HepG2 (cell line): ENCODE data around the gene PTS. TPM values are rescaled to one million over a fixed set of nuclear protein-coding genes. Genes with fewer than 3 reads are reported as not detected.

Experiments
- ATAC-seq: fragments of 200-7000 bp; cut with Tn5 transposase; 3 replicates; pipeline ENCODE4 v1.9.1; 2020; ENCODE audit warnings: mild to moderate bottlenecking, moderate library complexity
- BruUV-seq: library from RNA; stranded (reverse); fragments of 400-500 nt; replicated peaks from 2 replicates; lab custom pipeline; 2021; lab: Mats Ljungman, UMichigan
- CTCF ChIA-PET: fragments of 300-600 bp; formaldehyde crosslinking; extraction: SDS; loops from one replicate; lab custom pipeline; 2021; ENCODE audit warnings: low total read pairs, inconsistent platforms, low intra/inter-chr PET ratio; lab: Yijun Ruan, JAX
- POLR2A ChIA-PET: fragments of 350-600 bp; sonication (Branson Sonifier 250); formaldehyde crosslinking; loops from one replicate; lab custom pipeline; 2020; ENCODE audit warnings: antibody characterized with exemption, inconsistent platforms; lab: Yijun Ruan, JAX
- DNase-seq: peaks from one replicate; pipeline ENCODE4 v3.0.0-alpha.2; 2015; ENCODE audit warnings: low spot score
- FAIRE-seq: peaks from 3 replicates; lab custom pipeline; 2011; peaks lifted over from hg19 to GRCh38; lab: Jason Lieb, UNC
- H2AFZ ChIP-seq: one replicate; pipeline ENCODE4 v1.6.1; 2011; ENCODE audit warnings: low read length, inconsistent platforms
- H3K27ac ChIP-seq: fragments of 300-600 bp; 3 replicates; pipeline ENCODE4 v1.8.0; 2011; ENCODE audit warnings: mixed run types, mild to moderate bottlenecking, mixed read lengths, low read length, inconsistent platforms; ENCODE audit not compliant: insufficient read depth; ENCODE audit errors: extremely low read length
- H3K27me3 ChIP-seq, 2 experiments: fragments of 200-600 bp in 1 of 2; 2 replicates in 1 of 2; 3 replicates in 1 of 2; pipeline versions ENCODE4 v1.6.0 to v1.8.0; 2011; ENCODE audit warnings: low read length in 2 of 2, mild to moderate bottlenecking in 2 of 2, moderate library complexity in 2 of 2, inconsistent platforms in 1 of 2; ENCODE audit not compliant: insufficient read depth in 2 of 2, control insufficient read depth in 1 of 2
- H3K36me3 ChIP-seq, 2 experiments: fragments of 200-600 bp in 1 of 2; replicated peaks in 1 of 2; 2 replicates in 1 of 2; 3 replicates in 1 of 2; pipeline versions ENCODE4 v1.5.1 to v1.8.0; 2011; ENCODE audit warnings: low read length in 2 of 2, inconsistent platforms in 1 of 2; ENCODE audit not compliant: insufficient read depth in 2 of 2, control insufficient read depth in 1 of 2
- H3K4me1 ChIP-seq: 2 replicates; pipeline ENCODE4 v1.5.1; 2012; ENCODE audit warnings: low read length, inconsistent platforms; ENCODE audit not compliant: insufficient read depth
- H3K4me2 ChIP-seq: 2 replicates; pipeline ENCODE4 v1.6.0; 2011; ENCODE audit warnings: low read depth, low read length, inconsistent platforms
- H3K4me3 ChIP-seq, 3 experiments: fragments of 200-600 bp in 1 of 3; sonication (generic), shearing (Covaris generic) in 1 of 3; replicated peaks in 1 of 3; 2 replicates each; pipeline ENCODE4 v1.5.1; 2011 to 2016; ENCODE audit warnings: low read length in 3 of 3, inconsistent platforms in 2 of 3, low read depth in 2 of 3, mild to moderate bottlenecking in 2 of 3, control low read depth in 1 of 3, mixed read lengths in 1 of 3; ENCODE audit not compliant: insufficient read depth in 1 of 3
- H3K79me2 ChIP-seq: one replicate; pipeline ENCODE4 v1.6.1; 2011; ENCODE audit warnings: low read length, inconsistent platforms; ENCODE audit not compliant: insufficient read depth
- H3K9ac ChIP-seq: 2 replicates; pipeline ENCODE4 v1.6.0; 2011; ENCODE audit warnings: mild to moderate bottlenecking, low read depth, low read length, inconsistent platforms; ENCODE audit not compliant: insufficient read depth
- H3K9me3 ChIP-seq: 2 replicates; pipeline ENCODE4 v1.5.1; 2012; ENCODE audit warnings: mild to moderate bottlenecking, low read length
- H4K20me1 ChIP-seq: 2 replicates; pipeline ENCODE4 v1.6.0; 2011; ENCODE audit warnings: inconsistent platforms, mild to moderate bottlenecking, low read length, moderate library complexity; ENCODE audit not compliant: insufficient read depth
- CC2D1A ChIP-seq: sonication (generic); formaldehyde crosslinking; IDR thresholded peaks from 2 replicates; pipeline ENCODE4 v1.8.1; 2023; ENCODE audit warnings: mild to moderate bottlenecking, missing genetic modification reagents
- EED ChIP-seq: sonication (generic); formaldehyde crosslinking; IDR thresholded peaks from 2 replicates; pipeline ENCODE4 v1.5.0; 2020; ENCODE audit warnings: mild to moderate bottlenecking, missing genetic modification reagents
- GFI1 ChIP-seq: sonication (generic); formaldehyde crosslinking; IDR thresholded peaks from 2 replicates; pipeline ENCODE4 v1.5.0; 2020; ENCODE audit warnings: missing genetic modification reagents, mild to moderate bottlenecking, borderline replicate concordance
- KAT8 ChIP-seq: IDR thresholded peaks from 2 replicates; pipeline ENCODE4 v1.6.1; 2016; ENCODE audit warnings: missing genetic modification reagents, missing compliant biosample characterization
- KDM5A ChIP-seq: fragments of 200-600 bp; sonication (generic); IDR thresholded peaks from 2 replicates; pipeline ENCODE4 v1.7.0; 2018; ENCODE audit warnings: antibody characterized with exemption, mild to moderate bottlenecking, low read length, borderline replicate concordance
- MAFG ChIP-seq: sonication (generic); formaldehyde crosslinking; IDR thresholded peaks from 2 replicates; pipeline ENCODE4 v1.5.1; 2020; ENCODE audit warnings: mild to moderate bottlenecking, missing genetic modification reagents
- MLLT10 ChIP-seq: sonication (generic); formaldehyde crosslinking; IDR thresholded peaks from 2 replicates; pipeline ENCODE4 v1.4.0; 2020; ENCODE audit warnings: missing genetic modification reagents
- NCOA2 ChIP-seq: sonication (generic); formaldehyde crosslinking; IDR thresholded peaks from 2 replicates; pipeline ENCODE4 v1.8.0; 2022; ENCODE audit warnings: inconsistent platforms
- NCOA5 ChIP-seq: sonication (generic); formaldehyde crosslinking; IDR thresholded peaks from 2 replicates; pipeline ENCODE4 v1.4.0; 2020; ENCODE audit warnings: missing genetic modification reagents
- NFRKB ChIP-seq: fragments of 450-650 bp; IDR thresholded peaks from 2 replicates; pipeline ENCODE4 v1.6.1; 2017
- NONO ChIP-seq, 2 experiments: fragments of 450-650 bp in 1 of 2; sonication (generic) in 1 of 2; formaldehyde crosslinking in 1 of 2; IDR thresholded peaks in 1 of 2; conservative IDR thresholded peaks in 1 of 2; 2 replicates each; pipeline versions ENCODE4 v1.6.1 to v1.8.0; 2017 to 2022; ENCODE audit warnings: mild to moderate bottlenecking in 1 of 2, missing genetic modification reagents in 1 of 2, moderate library complexity in 1 of 2
- POLR2A ChIP-seq, 2 experiments: IDR thresholded peaks; 2 replicates each; pipeline ENCODE4 v1.6.1; 2011; ENCODE audit warnings: low read depth in 2 of 2, low read length in 2 of 2, mild to moderate bottlenecking in 1 of 2, moderate library complexity in 1 of 2; ENCODE audit not compliant: insufficient read depth in 1 of 2
- PPARG ChIP-seq: conservative IDR thresholded peaks from 2 replicates; pipeline ENCODE4 v1.6.1; 2016; ENCODE audit warnings: missing biosample characterization, missing genetic modification reagents
- RXRB ChIP-seq: IDR thresholded peaks from 2 replicates; pipeline ENCODE4 v1.6.1; 2016; ENCODE audit warnings: borderline replicate concordance, missing genetic modification reagents, missing compliant biosample characterization
- SOX13 ChIP-seq, 3 experiments: fragments of 450-650 bp in 1 of 3; sonication (generic) in 1 of 3; formaldehyde crosslinking in 1 of 3; IDR thresholded peaks in 2 of 3; conservative IDR thresholded peaks in 1 of 3; 2 replicates each; pipeline versions ENCODE4 v1.5.0 to v1.6.1; 2016 to 2020; ENCODE audit warnings: antibody characterized with exemption in 1 of 3, mild to moderate bottlenecking in 1 of 3, missing compliant biosample characterization in 1 of 3, missing genetic modification reagents in 1 of 3, moderate library complexity in 1 of 3
- SRSF1 ChIP-seq: fragments of 200-400 bp; formaldehyde crosslinking; optimal IDR thresholded peaks from 2 replicates; pipeline ENCODE3; 2017; ENCODE audit warnings: mild to moderate bottlenecking, low read depth, low read length, moderate library complexity
- YEATS2 ChIP-seq: sonication (generic); formaldehyde crosslinking; IDR thresholded peaks from 2 replicates; pipeline ENCODE4 v1.4.0; 2020; ENCODE audit warnings: missing genetic modification reagents, borderline replicate concordance
- ZEB1 ChIP-seq: IDR thresholded peaks from 2 replicates; pipeline ENCODE4 v1.6.1; 2012; ENCODE audit warnings: mild to moderate bottlenecking, low read depth, inconsistent platforms; ENCODE audit not compliant: insufficient replicate concordance
- ZGPAT ChIP-seq: IDR thresholded peaks from 2 replicates; pipeline ENCODE4 v1.6.1; 2016; ENCODE audit warnings: mild to moderate bottlenecking
- ZSCAN22 ChIP-seq: sonication (generic); formaldehyde crosslinking; IDR thresholded peaks from 2 replicates; pipeline ENCODE4 v1.4.0; 2020; ENCODE audit warnings: mild to moderate bottlenecking, missing genetic modification reagents
- WGBS: methylation state at CpG from one replicate; pipeline ENCODE4 v1.1.6; 2017; ENCODE audit warnings: low lambda C conversion rate; 5-methylcytosine and 5-hydroxymethylcytosine counted together
- in situ Hi-C: cut with HindIII; loops from 2 replicates; pipeline ENCODE4 v1.10.0; 2017; ENCODE audit warnings: low pct_unique_long_range_greater_than_20kb; ENCODE audit not compliant: extremely low pct_ligation_motif_present
- intact Hi-C: fragments of 100-400 bp; cut with micrococcal nuclease; formaldehyde crosslinking; loops from one replicate; pipeline ENCODE4 v1.10.0; 2022; ENCODE audit not compliant: unreplicated experiment
- polyA plus RNA-seq, 8 experiments: library from polyadenylated mRNA; depleted of rRNA in 3 of 8; stranded (reverse) in 7 of 8; unstranded in 1 of 8; fragments of >200 nt; fragmentation: Illumina TruSeq in 4 of 8; extraction: Trizol in 4 of 8; gene quantifications; 2 replicates each; pipeline versions ENCODE4 v1.2.1 to v1.2.3, GENCODE V29; 2011 to 2016; ENCODE audit warnings: low read depth in 4 of 8, missing spikeins in 1 of 8, mixed read lengths in 1 of 8; ENCODE audit not compliant: insufficient read depth in 1 of 8
- total RNA-seq, 5 experiments: library from RNA; depleted of rRNA; stranded (reverse); fragments of >200 nt; fragmentation: Illumina TruSeq; extraction: Trizol; gene quantifications; 2 replicates each; pipeline ENCODE4 v1.2.3, GENCODE V29; 2016; ENCODE audit warnings: low read depth in 1 of 5
- TF ChIP-seq, protein P1 (sequence below): sonication (generic); formaldehyde crosslinking; IDR thresholded peaks from 2 replicates; pipeline ENCODE4 v1.5.1; 2020; ENCODE audit warnings: mild to moderate bottlenecking, missing genetic modification reagents

Gene PTS
- total and polyA plus RNA-seq, 2 of the 13 experiments (the other 11 are each of a cell fraction or from before 2014, with no cell fraction given) = 33.6 to 49.3 TPM

GRCh38 chr11:112221274-112221835, 4.9 kb upstream of the PTS start:
- H3K9ac ChIP-seq = peak overlapping the region; percentile 30; the same call in 1 of the 2 replicates
- intact Hi-C loops = loop anchor here (10.0 kb wide), 1 partner anchor 573 kb away; no protein-coding TSS in a partner anchor
- peaks cover 46% of the 10 kb centered on the region for H3K4me1 ChIP-seq
- no peaks in the 10 kb centered on the region for H4K20me1 ChIP-seq
- POLR2A ChIA-PET = interaction anchor here (0.9 to 1.4 kb wide), 2 partner anchors 59 to 64 kb away, joined by 3 to 5 read pairs; no protein-coding TSS in a partner anchor
- H3K79me2 ChIP-seq = no peaks in the 10 kb centered on the region
- BruUV-seq = no TSS peak
- ATAC-seq (no peak), DNase-seq (no peak), FAIRE-seq (peak; percentile 12)
- peak overlapping the region; percentile 63 for H3K4me2 ChIP-seq
- H3K4me3 ChIP-seq = no peak overlapping the region; a peak in 1 of 6 replicates
- no peak overlapping the region for H3K27ac ChIP-seq
- H3K36me3 ChIP-seq = no peaks in the 10 kb centered on the region
- CTCF ChIA-PET = interaction anchor here (6.4 kb wide), 1 partner anchor 59 kb away, joined by 128 read pairs; no protein-coding TSS in a partner anchor
- in situ Hi-C loops = loop anchor here (5.0 to 10.0 kb wide), 2 partner anchors 61 to 233 kb away; no protein-coding TSS in a partner anchor
- WGBS = 11% methylated on average over 3 of the region's 3 CpGs
- H3K9me3 ChIP-seq = no peaks in the 10 kb centered on the region
- peak overlapping the region; percentile 69 for H2AFZ ChIP-seq
- H3K27me3 ChIP-seq = no peaks in the 10 kb centered on the region
- TF ChIP-seq RXRB (peak; percentile 54; the same call in 1 of the 2 replicates), NCOA2 (peak; percentile 65; the same call in 1 of the 2 replicates), SOX13 (IDR thresholded peaks at IDR 0.05) (no peak), SOX13 (CRISPR knock-in tag; conservative IDR thresholded peaks at IDR 0.05 in 1 of 2, IDR thresholded peaks at IDR 0.05 in 1 of 2) (peak in 1 of 2 experiments; percentile 46; a peak in 1 of 4 replicates), ZGPAT (CRISPR knock-in tag) (0 out of 2 replicates have a peak, but pooled peaks have one; percentile 28), SRSF1 (no peak), MAFG (CRISPR knock-in tag) (no peak), MLLT10 (CRISPR knock-in tag) (no peak), ZEB1 (peak; percentile 63), POLR2A (IDR thresholded peaks at IDR 0.05; ENCODE audit: insufficient read depth in 1 of 2, low read depth in 2 of 2, low read length in 2 of 2) (no peak), CC2D1A (CRISPR knock-in tag) (no peak), YEATS2 (CRISPR knock-in tag) (no peak), PPARG (CRISPR knock-in tag) (peak; percentile 69), NFRKB (no peak), EED (no peak), NCOA5 (CRISPR knock-in tag) (no peak), ZSCAN22 (CRISPR knock-in tag) (no peak), NONO (IDR thresholded peaks at IDR 0.05) (no peak), NONO (CRISPR knock-in tag; conservative IDR thresholded peaks at IDR 0.05) (no peak), GFI1 (CRISPR knock-in tag) (peak; percentile 46; the same call in 1 of the 2 replicates), KAT8 (peak; percentile 21; the same call in 1 of the 2 replicates), KDM5A (no peak)
- TF ChIP-seq, protein P1, sequence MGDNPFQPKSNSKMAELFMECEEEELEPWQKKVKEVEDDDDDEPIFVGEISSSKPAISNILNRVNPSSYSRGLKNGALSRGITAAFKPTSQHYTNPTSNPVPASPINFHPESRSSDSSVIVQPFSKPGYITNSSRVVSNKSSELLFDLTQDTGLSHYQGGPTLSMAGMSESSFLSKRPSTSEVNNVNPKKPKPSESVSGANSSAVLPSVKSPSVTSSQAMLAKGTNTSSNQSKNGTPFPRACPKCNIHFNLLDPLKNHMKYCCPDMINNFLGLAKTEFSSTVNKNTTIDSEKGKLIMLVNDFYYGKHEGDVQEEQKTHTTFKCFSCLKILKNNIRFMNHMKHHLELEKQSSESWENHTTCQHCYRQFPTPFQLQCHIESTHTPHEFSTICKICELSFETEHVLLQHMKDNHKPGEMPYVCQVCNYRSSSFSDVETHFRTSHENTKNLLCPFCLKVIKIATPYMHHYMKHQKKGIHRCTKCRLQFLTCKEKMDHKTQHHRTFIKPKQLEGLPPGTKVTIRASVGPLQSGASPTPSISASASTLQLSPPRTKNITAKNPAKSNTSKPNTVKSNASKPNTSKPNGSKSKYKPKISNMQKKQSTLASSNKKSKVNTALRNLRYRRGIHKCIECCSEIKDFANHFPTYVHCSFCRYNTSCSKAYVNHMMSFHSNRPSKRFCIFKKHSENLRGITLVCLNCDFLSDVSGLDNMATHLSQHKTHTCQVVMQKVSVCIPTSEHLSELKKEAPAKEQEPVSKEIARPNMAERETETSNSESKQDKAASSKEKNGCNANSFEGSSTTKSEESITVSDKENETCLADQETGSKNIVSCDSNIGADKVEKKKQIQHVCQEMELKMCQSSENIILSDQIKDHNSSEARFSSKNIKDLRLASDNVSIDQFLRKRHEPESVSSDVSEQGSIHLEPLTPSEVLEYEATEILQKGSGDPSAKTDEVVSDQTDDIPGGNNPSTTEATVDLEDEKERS (CRISPR knock-in tag) = no peak
